RWPE2 (cell line): Measurements from ENCODE around the gene HHAT.

Experiments
- ATAC-seq: fragments of 200-7000 bp; cut with Tn5 transposase; 3 replicates; pipeline ENCODE4 v1.9.1; 2021; ENCODE audit warnings: low read depth
- DNase-seq: peaks from one replicate; pipeline ENCODE4 v3.0.0-alpha.2; 2020; ENCODE audit warnings: low spot score
- H3K27ac ChIP-seq: fragments of 450-650 bp; 2 replicates; pipeline ENCODE4 v1.5.1; 2017; ENCODE audit warnings: mild to moderate bottlenecking; ENCODE audit not compliant: poor library complexity, severe bottlenecking
- H3K27me3 ChIP-seq: fragments of 250-450 bp; sonication (Bioruptor Pico); 2 replicates; pipeline ENCODE4 v1.5.1; 2021; ENCODE audit warnings: mild to moderate bottlenecking, moderate library complexity; ENCODE audit not compliant: insufficient read depth, poor library complexity, severe bottlenecking
- H3K36me3 ChIP-seq: fragments of 250-450 bp; sonication (Bioruptor Pico); 2 replicates; pipeline ENCODE4 v1.5.1; 2020; ENCODE audit warnings: low read depth, mild to moderate bottlenecking, moderate library complexity
- H3K4me1 ChIP-seq: fragments of 250-450 bp; sonication (Bioruptor Pico); 2 replicates; pipeline ENCODE4 v1.5.1; 2021; ENCODE audit warnings: mild to moderate bottlenecking, moderate library complexity; ENCODE audit not compliant: insufficient read depth, poor library complexity, severe bottlenecking
- H3K4me3 ChIP-seq: fragments of 250-450 bp; sonication (Bioruptor Pico); 2 replicates; pipeline ENCODE4 v1.5.1; 2021; ENCODE audit warnings: mild to moderate bottlenecking, moderate library complexity; ENCODE audit not compliant: severe bottlenecking
- H3K9me3 ChIP-seq: fragments of 250-450 bp; sonication (Bioruptor Pico); 2 replicates; pipeline ENCODE4 v1.5.1; 2021; ENCODE audit warnings: mild to moderate bottlenecking, moderate library complexity; ENCODE audit not compliant: severe bottlenecking
- CTCF ChIP-seq: fragments of 450-650 bp; IDR thresholded peaks from one replicate; pipeline ENCODE4 v1.5.1; 2017; ENCODE audit warnings: mild to moderate bottlenecking, moderate library complexity; ENCODE audit not compliant: poor library complexity, severe bottlenecking

HHAT gene

DNA sequence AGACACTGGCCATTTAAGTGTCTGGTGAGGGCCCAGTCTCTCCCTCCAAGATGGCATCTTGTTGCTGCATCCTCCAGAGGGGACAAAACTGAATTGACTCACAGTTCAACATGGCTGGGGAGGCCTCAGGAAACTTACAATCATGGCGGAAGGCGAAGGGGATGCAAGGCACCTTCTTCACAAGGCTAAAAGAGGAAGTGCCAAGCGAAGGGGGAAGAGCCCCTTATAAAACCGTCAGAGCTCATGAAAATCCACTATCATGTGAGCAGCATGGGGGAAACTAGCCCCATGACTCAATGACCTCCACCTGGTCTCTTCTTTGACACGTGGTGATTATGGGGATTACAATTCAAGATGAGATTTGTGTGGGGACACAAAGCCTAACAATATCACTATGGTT is 280.1 kb downstream of the HHAT start:
- Histone ChIP-seq H3K36me3 (no peaks in the 10 kb centered on the region), H3K27me3 (no peaks in the 10 kb centered on the region), H3K27ac (no peak overlapping the region), H3K4me1 (no peaks in the 10 kb centered on the region), H3K4me3 (no peak overlapping the region), H3K9me3 (no peaks in the 10 kb centered on the region)
- ATAC-seq (no peak), DNase-seq (no peak)
- TF ChIP-seq CTCF = no peak

DNA sequence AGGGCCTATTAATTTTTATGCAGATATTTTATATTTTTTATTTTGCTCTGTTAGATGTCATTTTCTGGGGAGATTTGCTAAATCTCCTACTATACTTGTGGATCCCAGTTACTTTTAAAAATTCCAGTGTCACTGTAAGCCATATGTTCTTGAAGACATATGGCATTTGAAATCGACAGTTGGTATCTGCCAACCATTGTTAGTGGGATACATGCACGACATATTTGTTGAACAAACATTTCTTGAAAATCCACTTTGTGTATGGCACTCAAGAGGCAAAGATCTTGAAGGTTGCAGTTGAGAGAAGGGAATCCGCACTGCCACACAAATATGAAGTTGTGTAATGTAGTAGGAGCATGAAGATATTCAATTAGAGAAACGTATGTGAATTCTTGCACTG is 287.7 kb downstream of the HHAT start:
- DNase-seq (no peak), ATAC-seq (no peak)
- no peak for TF ChIP-seq CTCF
- no peak overlapping the region for H3K4me3 ChIP-seq
- no peak overlapping the region for H3K27ac ChIP-seq
- no peaks in the 10 kb centered on the region for H3K27me3 ChIP-seq
- no peaks in the 10 kb centered on the region for H3K4me1 ChIP-seq
- H3K36me3 ChIP-seq = no peaks in the 10 kb centered on the region
- no peaks in the 10 kb centered on the region for H3K9me3 ChIP-seq

- no peak for ATAC-seq
- Histone ChIP-seq H3K27ac (no peak overlapping the region), H3K36me3 (no peaks in the 10 kb centered on the region), H3K9me3 (no peaks in the 10 kb centered on the region), H3K4me1 (no peaks in the 10 kb centered on the region), H3K27me3 (no peaks in the 10 kb centered on the region), H3K4me3 (no peak overlapping the region)
- no peak for DNase-seq
- TF ChIP-seq CTCF = no peak
Observed at GRCh38 chr1:210617293-210617692, 288.6 kb downstream of the HHAT start.

DNA sequence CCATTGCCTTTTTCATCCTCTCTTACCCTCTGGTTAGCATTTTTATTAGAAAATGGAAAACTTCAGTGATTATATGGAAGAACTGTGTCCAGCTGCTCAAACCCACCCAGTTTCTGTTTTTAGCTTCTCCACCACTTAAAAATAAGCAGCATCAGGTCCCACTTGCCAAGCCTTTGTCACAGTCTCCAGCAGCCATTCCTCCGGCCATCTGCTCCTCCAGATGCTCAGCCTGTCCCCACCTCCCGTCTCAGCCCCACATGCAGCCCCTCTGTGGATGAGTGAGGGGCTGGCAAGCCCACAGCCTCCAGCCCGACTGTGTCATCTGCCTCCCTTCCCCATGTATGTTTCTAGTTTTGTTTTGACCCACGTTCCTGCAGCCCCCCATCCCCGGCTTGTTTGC is 289.7 kb downstream of the HHAT start:
- H3K27ac ChIP-seq = no peak overlapping the region
- no peak for TF ChIP-seq CTCF
- H3K27me3 ChIP-seq = no peaks in the 10 kb centered on the region
- DNase-seq = no peak
- no peak for ATAC-seq
- H3K36me3 ChIP-seq = no peaks in the 10 kb centered on the region
- no peaks in the 10 kb centered on the region for H3K9me3 ChIP-seq
- H3K4me3 ChIP-seq = no peak overlapping the region
- no peaks in the 10 kb centered on the region for H3K4me1 ChIP-seq

- no peak for ATAC-seq
Observed at GRCh38 chr1:210620867-210621488, 292.3 kb downstream of the HHAT start.

More at GRCh38 chr1:210620867-210621488, 292.3 kb downstream of the HHAT start:
- no peaks in the 10 kb centered on the region for H3K9me3 ChIP-seq
- no peaks in the 10 kb centered on the region for H3K27me3 ChIP-seq
- no peak overlapping the region for H3K4me3 ChIP-seq
- TF ChIP-seq CTCF = no peak
- no peaks in the 10 kb centered on the region for H3K36me3 ChIP-seq
- DNase-seq = no peak
- H3K27ac ChIP-seq = no peak overlapping the region
- H3K4me1 ChIP-seq = no peaks in the 10 kb centered on the region
